Central memory CD4-positive, alpha-beta T cell (primary cell): Measurements from ENCODE around the gene KDM2B.
"Not testable (repeated sequence)": the region's sequence is repeated elsewhere in the genome, so short reads cannot be mapped to it uniquely, and the experiment has no call there.

Experiments
- DNase-seq: peaks from one replicate; pipeline ENCODE4 v3.0.0; 2022

KDM2B gene

DNA sequence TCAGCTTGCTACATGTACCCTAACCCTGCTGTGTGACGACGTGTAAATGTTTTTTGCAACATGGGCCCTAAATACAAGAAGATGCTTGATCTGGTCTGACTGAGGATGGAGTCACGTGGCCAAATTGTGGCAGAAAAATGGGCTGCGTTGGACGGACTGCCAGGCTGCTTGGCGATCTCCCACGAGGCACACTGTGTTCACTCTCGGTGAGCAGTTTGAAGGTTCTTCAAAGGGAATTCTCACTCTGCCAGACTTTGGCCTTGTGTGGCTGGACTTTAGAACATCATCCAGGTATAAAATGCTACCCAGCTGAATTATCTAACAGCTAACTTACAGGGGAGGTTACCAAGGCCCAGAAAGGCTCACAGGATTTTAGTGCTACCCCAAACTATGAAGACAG lies 85.1 kb downstream of the KDM2B start:
- no peak for DNase-seq

DNA sequence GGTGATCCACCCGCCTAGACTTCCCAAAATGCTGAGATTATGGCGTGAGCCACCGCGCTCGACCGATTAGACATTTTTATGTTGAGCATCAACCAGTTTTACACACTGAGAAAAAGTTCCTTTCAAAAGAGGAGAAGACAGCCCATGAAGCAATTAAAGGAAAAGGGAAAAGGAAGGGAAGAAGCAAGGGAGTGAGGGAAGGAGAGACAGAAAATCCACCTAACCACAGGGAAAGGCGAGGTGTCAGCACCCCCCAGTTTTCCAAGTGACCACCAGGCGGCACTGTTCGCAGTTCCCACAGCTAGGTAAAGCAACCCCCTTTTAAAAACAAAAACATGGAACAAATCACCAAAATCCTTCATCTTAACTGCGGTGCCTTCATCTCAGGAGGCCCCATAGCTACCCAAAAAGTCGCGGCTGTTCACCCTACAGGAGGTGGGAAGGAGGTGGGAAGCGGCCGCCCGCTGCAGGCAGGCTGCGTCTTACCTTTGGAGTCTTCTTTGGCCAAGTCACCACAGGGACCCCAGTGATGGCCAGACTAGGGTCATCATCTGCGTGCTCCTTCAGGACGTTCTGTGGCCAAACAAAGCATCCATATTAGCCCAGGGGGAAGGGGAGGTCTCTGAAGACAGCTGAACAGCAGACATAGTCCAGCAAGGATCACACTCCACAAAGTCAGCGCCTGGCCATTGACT lies 86.6 kb downstream of the KDM2B start:
- peak; percentile 39 for DNase-seq

DNA sequence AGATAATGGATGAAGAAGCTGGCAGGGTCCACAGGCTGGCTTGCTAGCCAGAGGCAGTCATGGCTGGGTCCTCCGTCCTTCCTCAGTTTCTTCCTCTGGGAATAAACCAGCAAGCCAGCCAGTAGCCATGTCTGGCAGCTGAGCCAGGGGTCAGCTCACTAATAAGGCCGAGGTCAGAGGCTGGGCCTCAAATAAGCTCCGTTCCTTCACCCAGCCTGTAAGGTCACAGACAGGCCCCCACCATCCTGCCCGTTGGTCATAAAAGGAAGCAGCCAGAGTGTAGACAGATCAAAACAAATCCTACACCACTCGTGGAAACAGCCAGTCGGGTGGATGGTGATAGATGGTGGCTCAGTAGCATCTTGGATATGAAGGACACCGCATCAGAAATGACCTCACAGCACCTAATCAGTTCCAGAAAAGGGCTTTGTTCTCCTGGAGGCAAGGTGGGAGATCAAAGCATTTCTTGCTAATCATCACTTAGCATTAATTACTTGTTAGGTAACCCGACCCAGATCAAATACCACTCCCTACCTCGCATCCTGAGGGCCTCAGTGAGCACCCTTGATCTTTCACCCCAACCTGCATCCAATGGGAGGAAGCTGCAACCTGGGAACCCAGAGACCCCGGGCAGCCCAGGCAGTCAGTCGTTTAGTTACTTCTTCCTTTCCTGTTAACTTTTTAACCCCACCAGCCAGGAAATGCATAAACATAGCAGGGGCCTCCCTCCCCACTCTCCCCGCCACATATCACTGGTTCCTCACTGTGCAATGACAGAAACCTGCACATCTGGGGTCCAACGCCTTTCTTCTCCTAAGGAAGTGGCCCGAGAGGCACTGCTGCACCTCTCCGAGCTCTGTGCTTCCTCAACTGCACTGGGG lies 90.2 kb downstream of the KDM2B start:
- no peak for DNase-seq

DNA sequence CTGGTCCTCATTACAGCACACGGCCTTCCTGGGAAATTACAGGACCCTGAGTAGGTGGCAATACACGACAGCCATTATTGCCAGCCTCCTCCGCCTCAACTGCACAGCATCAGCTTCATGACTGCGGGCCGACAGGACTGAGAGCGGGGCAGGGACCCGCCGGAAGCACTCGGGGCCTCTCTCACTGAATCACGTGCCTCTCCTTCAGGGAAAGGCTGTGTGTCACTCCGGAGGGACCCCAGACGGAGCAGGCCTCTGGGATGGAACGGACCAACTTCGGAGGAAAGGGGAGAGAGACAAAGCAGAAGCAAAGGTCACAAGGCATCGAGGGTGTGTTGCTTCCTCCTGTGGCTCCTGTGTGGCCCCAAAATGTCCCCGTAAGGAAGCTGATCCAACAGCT lies 90.9 kb downstream of the KDM2B start:
- no peak for DNase-seq

DNA sequence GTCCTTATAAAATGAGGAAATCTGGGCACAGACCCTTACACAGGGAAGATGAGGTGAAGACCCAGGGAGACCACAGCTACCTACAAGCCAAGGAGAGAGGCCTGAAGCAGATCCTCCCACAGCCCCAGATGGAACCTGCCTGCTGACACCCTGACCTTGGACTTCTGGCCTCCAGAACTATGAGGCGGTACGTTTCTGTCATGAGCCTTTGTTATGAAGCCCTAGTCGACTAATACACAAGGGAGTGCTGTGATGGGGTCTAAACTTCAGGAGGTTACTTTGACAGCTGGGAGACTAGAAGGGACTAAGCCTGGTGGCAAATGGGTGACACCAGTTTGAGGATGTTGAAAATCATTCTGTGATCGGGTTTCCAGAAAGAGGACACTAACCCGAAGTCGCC lies 95.9 kb downstream of the KDM2B start:
- no peak for DNase-seq

DNA sequence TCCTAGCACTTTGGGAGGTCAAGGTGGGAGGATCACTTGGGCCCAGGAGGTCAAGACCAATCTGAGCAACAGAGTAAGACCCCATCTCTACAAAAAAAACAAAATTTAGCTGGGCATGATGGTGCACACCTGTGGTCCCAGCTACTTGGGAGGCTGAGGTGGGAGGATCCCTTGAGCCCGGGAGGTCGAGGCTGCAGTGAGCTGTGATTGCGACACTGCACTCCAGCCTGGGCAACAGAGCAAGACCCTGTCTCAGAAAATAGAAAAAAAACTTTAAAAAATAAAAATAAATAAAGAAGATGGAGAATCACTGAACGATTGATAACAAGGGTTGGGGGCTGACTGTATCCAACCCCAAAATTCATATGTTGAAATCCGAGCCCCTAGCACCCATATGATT lies 96.3 kb downstream of the KDM2B start:
- not testable (repeated sequence) for DNase-seq

DNA sequence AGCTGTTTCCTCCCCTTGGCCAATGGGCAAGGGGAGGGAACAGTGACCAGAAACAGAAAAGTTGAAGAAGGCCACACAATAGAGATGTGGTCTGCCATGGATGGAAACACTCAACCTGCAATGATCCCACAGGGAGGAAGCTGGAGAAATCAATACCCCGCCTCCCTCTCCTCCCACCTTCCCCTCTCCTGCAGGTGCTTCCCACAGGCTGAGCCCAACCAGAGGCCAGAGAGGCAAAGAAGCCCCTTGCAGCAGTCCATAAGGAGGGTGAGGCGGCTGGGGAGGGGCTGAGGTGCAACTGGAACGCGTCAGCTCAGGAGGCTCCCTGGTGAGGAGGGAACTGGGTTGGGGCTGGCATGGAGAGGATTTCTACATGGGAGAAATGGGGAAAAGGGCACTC lies 96.9 kb downstream of the KDM2B start:
- DNase-seq: no peak

DNA sequence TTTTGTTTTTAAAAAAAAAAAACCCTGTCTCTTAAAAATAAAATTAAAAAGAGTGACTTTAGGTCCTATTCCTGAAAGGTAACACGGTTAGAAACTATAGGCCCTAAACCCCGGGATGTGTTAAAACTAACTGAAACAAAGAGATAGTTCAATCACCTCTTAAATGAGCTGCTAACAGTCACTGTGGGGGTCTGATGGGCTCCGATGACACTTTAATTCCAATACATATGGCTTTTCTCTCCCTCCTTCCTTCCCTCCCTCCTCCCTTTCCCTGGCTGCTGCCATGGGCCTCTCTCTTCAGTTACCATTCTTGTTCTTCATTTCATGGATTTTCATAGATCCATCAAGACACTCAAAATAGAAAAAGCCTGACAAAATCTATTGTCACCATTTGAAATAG lies 104.3 kb downstream of the KDM2B start:
- DNase-seq: no peak

DNA sequence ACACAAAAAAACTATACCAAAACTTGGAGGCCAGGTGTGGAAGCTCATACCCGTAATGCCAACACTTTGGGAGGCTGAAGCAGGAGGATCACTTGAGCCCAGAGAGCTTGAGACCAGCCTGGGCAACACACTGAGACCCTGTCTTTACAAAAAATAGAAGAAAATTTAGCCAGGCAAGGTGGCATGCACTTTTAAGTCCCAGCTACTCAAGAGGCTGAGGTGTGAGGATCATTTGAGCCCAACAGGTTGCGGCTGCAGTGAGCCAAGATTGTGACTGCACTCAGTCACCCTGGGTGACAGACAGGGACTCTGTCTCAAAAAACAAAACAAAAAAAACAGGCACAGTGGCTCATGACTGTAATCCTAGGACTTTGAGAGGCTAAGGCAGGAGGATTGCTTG lies 105.5 kb downstream of the KDM2B start:
- no peak for DNase-seq

DNA sequence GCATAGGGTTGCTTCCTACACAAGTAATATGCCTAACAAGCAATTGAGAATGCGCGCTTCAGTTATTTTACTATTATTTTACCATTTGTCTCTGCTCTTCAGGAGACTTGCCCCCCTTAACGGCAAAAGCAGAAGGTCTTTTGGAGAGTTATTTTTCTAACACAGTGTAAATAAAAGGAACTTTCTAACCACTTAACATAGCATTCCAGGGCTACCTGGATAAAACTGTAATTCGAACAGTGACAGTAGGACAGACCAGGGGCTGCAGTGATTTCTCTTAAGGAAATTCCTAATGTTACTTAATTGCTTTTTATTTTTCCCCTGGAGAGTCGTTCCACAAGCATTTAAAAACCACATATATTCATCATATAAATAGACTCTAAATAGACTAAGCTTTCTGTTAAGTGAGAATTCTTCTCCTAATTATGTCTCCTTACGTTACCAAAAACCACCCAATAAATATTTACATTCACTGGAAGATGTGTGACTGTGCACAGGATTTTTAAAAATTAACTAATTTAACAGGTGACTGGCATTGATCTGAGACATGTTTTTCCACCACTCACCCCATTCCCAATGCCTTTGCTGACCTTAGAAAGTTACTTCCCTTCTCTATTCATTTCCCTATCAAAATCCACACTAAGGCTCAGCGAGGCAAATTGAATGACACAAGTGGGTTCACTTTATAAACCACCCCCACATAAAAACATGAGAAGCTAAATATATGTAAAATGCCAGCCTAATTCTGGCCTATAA lies 108.5 kb downstream of the KDM2B start:
- DNase-seq: no peak

DNA sequence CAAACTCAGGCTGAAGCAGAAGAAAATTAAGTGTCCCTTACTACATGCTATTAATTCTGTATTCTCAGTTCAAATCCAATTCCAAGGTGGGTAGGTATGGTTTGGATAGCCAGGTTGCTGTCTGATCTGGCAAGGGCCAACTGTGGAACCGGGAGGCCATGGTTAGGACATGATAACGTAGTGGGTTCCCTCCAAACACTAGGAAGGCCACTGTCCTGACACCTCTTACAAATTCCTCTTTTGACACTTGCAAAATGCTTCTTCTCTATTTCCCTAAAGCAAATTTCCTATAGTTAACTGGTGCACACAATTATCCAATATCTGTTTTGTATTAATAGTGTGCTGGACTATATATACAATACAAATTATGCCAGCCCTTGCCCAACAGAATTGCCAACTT lies 110.1 kb downstream of the KDM2B start:
- no peak for DNase-seq

DNA sequence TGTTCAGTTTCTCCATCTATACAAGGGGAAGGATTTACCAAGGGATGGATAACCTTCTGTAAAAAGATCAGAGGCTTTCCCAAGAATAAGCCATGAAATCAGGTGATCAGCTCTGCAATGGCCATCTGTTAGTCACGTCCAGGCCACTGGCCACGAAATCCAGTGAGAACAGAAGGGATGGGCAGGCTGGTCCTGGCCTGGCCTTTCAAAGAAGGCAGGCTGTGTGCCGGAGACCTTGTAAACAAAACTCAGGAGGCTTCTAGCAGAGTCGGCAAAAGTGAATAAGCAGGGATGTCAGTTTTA lies 112.4 kb downstream of the KDM2B start:
- DNase-seq: no peak

DNA sequence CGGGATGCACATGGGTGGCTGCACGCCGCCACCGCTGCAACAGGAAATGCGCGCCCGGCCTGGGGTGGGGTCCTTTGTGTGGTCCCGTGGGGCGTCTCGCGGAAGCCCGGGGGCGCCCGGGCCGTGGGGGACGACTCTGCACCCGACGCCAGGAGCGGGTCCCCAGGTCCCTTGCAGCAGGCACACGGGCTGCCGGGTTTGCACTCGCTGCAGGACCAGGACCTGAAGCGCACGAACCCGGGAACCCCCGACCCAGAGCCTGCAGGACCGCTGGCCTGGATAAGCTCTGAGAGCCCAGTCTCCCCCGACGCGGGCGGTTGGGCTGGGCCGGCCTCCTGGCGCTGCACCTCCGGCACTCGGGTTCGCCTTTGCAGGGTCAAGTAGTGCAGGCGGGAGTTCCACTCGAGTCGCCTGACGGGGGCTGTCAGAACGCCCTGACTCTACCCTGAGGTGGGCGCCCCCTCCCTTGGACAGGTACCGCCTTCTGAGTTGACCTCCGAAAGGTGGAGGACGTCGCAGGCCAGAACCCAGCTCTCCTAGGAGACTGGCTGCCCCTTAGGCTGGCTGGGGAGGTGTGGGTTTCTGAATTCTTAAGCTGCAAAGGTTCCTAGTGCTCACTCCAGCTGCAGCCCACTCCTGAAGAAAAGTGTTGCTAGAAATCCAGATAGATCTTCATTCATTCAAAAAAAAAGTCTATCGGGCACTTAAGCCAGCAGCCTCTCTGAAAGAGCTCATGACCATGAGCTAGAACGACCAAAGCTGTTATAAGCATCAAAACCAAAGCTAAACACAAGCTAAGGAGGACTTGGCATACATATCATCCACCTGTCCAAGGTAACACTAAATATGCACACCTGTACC lies 113.0 kb downstream of the KDM2B start:
- DNase-seq: no peak

DNA sequence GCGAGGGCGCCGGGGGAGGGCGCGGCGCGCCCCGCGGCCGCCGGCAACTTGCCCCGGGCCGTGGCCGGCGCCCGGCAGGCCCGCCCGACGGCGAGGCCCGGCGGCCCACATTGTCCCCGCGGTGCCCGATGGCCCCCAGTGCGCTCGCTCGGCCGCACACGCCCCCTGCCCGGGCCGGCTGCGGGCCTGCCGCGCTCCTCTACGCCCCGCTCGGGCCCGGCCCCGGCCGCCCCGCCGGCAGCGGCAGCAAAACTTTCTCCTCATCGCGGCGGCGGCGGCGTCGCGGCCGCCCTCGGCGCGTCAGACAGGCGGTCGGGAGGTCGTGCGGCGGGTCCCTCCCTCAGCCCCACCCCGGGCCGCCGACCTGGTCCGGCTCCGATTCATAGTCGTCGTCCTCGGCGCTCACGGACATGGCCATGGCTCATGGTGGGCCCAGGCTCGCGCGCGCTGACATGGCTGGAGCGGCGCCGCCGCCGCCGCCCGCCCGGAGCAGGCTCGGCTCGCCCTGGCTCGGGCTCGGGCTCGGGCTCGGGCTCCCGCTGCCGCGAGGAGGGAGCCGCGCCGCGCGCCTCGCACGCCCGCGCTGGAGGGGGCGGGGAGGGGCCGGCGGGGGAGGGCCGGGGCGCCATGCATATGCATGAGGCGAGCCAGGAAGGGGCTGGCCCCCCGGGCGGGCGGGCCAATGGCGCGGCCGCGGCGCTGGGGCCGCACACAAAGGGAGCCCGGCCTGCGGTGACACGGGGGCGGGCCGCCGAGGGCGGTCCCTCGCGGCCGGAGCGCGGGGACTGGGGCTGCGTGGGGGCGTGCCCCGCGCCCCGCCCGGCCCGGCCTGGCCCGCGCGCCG lies 113.8 kb downstream of the KDM2B start:
- DNase-seq: peak; percentile 87

DNA sequence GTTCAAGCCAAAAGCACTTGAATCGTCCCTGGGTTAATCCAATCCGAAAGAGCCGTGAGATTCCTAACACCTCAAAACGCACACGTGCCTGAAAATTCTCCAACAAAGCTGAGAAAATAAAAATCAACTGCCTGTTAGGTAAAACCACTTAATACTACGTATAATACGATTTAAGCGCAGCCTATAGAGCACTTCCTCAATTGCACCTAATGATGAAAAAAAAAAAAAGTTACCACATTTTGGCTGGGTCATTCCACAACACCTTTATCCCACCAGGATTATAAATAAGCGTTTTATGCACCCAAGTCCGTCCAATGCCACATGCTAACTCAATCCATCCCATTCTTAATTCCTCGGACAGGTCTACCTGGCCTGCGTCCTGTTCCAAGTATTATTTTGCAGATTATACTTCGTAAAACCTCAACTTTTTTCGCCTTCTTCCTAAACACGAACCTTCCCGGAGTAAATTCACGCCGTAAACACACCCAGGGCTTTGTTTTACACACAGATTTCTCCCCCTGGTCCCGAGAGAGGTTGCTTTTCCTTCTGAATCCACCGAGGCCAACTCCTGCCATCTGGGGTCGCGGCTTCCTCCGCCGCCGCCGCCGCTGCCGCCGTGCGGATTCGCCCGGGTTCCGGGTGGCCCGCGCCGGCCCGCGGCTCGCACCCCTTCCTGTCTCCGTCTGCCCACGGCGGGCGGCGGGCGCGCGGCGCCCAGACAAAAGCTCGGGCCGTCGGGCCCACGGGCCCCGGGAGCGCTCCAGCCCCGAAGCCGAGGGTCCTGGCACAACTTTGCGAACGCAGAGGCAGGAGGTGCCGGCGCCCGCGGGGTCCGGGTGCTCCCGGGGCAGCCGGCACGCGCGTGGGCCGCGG lies 114.7 kb downstream of the KDM2B start:
- DNase-seq: peak; percentile 47

DNA sequence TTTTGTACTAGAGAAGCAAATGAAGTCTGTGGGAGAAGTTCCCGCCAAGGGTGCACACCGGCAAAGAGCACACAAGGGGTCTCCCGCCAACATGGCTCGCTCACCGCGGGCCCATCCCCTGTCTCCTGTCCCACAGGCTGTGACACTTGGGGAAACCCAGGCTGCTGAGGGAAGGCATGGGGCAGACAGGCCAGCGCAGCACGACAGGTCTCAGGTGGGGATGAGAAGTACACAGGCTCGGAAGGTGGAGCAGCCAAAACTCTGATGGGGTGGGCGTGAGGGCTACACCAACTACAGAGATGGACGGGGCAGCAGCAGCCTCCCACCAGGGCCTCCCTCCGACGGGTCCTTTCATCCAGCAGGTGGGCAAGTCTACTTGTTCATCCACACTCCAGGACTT lies 116.5 kb downstream of the KDM2B start:
- no peak for DNase-seq

DNA sequence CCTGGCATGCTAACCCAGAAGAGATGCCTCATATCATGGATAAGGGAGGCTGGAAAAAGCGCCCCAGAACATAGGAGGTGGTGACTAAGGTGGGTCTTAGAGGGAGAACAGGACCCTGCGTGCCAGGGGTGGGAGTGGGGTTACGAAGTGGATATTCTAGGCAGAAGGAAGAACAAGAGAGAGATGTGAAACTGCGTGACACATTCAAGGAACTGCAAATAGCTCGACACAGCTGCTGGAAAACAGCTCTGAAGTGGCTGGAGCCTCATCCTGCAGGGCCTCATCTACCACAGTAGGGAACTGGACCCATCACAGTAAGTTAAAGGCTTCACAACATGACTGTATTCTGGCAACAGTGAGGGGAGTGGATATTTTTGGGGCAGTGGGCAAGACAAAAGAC lies 119.8 kb downstream of the KDM2B start:
- DNase-seq: no peak

DNA sequence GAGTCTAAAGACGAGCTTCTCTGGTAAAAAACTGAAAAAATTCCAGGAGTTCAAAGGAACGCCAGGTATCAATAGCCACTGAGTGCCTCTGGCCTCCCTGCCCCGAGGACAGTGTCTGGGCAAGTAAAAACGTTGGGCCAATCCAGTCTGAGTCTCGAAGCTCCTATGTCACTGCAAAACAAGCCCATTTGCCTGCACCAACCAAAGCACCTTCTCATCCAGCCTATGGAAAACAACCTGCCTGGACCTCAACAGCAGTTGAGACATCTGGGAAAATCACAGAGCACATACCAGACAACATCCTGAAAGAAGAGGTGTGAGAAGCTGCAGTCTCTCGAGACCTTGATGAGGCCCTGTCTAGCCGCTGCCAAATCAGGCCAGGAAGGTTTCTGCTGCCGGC lies 124.3 kb downstream of the KDM2B start:
- no peak for DNase-seq

DNA sequence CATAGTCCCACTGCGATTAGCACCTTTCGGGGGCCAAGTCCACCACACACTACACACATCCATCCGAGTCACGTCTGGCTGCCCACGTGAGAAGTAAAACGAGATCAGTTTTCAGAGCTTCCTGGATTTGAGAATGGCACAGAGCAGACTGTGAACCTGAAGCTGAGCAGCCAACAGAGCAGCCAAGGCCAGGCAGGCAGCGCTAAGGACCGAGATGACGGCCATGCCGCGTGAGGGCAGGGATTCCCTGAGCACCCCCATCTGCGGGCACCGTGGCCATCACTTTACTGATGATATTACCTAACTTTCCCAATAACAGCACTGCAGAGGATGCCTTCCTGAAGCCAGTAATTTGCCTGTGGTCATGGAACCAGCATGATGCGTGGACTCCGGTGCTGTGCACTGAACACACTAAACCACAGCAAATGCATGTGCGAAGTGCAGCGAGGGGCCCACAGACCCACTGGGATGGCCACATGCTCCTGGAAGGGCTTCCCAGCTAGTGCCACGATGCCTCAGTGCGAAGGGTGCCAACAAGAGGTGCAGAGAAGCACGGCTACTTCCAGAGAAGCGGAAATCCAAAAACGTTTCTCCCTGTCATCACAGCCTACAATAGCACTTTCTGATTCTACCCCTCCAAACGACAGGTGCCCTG lies 124.9 kb downstream of the KDM2B start:
- no peak for DNase-seq

DNA sequence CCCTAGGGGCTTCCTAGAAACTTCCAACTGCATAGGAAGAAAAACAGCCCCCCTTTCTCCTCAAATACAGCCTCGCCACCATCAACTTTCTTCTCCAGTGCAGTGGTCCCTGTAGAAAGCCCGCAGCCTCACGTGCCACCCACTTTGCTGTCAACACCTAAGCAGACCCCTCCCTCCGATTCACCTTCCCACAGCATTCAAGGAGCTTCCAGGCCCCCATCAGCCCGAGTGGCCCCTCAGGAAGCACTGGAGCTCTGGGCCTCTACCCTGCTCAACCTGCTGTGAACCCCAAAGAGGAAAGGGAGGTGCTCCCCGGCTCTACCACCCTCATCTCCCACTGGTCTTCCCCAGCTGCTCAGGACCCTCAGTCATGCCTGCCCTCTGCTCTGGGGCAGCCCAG lies 125.9 kb downstream of the KDM2B start:
- DNase-seq: no peak
